Activated B cell treated with CpG ODN at 0.5 μM for 24 hours (primary cell): ENCODE measurements around the gene PHLPP1. TPM values are rescaled to one million over a fixed set of nuclear protein-coding genes. Genes with fewer than 3 reads are reported as not detected.

Source experiments
- ATAC-seq: fragments of 200-7000 bp; cut with Tn5 transposase; one replicate; pipeline ENCODE4 v1.10.0; 2021; ENCODE audit warnings: low read depth, mild to moderate bottlenecking, moderate library complexity
- CTCF ChIA-PET: fragments of 350-600 bp; sonication (Branson Sonifier 250); formaldehyde crosslinking; loops from one replicate; lab custom pipeline; 2021; ENCODE audit warnings: antibody characterized with exemption; lab: Charles Lee
- POLR2A ChIA-PET: fragments of 350-600 bp; sonication (Branson Sonifier 250); formaldehyde crosslinking; loops from one replicate; lab custom pipeline; 2021; ENCODE audit warnings: antibody characterized with exemption; lab: Charles Lee
- DNase-seq: peaks from one replicate; pipeline ENCODE4 v3.0.0; 2022
- H3K27ac Mint-ChIP-seq: one replicate; pipeline ENCODE4 v1.8.0; 2020; ENCODE audit warnings: mixed read lengths
- H3K27me3 Mint-ChIP-seq: one replicate; pipeline ENCODE4 v1.8.0; 2021; ENCODE audit warnings: mixed read lengths
- H3K36me3 Mint-ChIP-seq: one replicate; pipeline ENCODE4 v1.8.0; 2021; ENCODE audit warnings: low read depth, mixed read lengths
- H3K4me1 Mint-ChIP-seq: one replicate; pipeline ENCODE4 v1.8.0; 2021; ENCODE audit warnings: mixed read lengths
- H3K4me3 Mint-ChIP-seq: one replicate; pipeline ENCODE4 v1.8.0; 2020; ENCODE audit warnings: mild to moderate bottlenecking, mixed read lengths
- H3K9me3 Mint-ChIP-seq: one replicate; pipeline ENCODE4 v1.8.0; 2020; ENCODE audit warnings: mixed read lengths
- CTCF ChIP-seq: fragments of 200-600 bp; IDR thresholded peaks from one replicate; pipeline ENCODE4 v1.8.0; 2022; ENCODE audit warnings: antibody characterized with exemption, mild to moderate bottlenecking
- intact Hi-C: fragments of 100-400 bp; cut with micrococcal nuclease; formaldehyde crosslinking; loops from one replicate; pipeline ENCODE4 v1.15.1; 2024
- total RNA-seq: library from RNA; stranded (reverse); gene quantifications from 2 replicates; pipeline ENCODE4 v1.2.3, GENCODE V29; 2022

The PHLPP1 gene
- total RNA-seq, 1 donor from 2014 or later: 16.1 TPM

DNA sequence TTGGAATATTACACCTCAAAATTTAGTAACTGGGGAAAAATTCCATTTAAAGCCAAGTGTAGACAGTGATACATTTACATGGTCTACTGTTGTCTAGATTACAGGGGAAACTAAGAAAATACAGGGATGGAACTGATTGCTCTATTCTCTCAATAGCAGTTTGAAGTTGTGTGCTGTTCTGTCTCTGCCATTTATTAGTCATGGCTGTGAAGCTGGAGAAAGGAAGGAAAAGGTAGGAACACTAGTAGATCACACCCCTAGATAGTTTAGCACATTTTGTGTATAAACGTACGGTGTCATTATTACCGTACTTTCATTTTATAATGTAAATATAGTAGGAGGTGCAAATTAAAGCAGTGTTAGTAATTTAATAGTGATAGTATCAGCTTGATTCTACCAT, 170.5 kb downstream of the PHLPP1 start:
- no peak overlapping the region for H3K4me3 Mint-ChIP-seq
- TF ChIP-seq CTCF: no peak
- H3K4me1 Mint-ChIP-seq: no peaks in the 10 kb centered on the region
- intact Hi-C loops: no loop called here
- ATAC-seq: no peak
- H3K27me3 Mint-ChIP-seq: no peaks in the 10 kb centered on the region
- no peaks in the 10 kb centered on the region for H3K9me3 Mint-ChIP-seq
- ChIA-PET POLR2A (no interaction called here), CTCF (no interaction called here)
- no peak overlapping the region for H3K27ac Mint-ChIP-seq
- H3K36me3 Mint-ChIP-seq: no peaks in the 10 kb centered on the region
- no peak for DNase-seq

DNA sequence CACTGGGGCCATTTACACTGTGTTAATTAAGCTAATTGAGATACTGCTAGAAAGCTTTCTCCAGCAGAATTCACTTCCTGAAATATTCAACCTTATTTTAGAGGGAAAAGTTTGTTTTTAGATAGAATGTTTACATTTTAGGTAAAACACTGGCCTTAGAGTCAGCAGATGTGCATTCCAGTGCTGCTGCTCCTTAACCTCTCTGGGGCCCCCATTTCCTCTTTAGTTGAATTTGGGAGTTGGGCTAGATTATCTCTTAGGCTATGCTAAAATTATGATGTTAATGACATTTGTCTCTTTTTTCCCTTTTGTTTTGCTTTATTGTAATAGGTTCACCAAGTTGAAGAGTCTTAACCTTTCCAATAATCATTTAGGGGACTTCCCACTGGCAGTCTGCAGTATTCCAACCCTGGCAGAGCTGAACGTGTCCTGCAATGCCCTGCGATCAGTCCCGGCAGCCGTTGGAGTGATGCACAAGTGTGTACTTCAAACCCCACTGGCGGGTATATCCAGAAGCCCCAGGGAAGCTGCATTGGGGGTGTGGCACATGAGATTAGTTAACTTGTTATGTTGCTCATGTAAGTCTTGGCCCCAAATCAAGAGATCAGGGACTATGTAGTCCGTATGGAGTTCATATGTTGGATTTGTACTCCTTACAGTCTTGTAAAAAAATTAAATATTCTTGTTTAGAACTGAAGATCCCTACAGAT, 179.5 kb downstream of the PHLPP1 start:
- no peak overlapping the region for H3K27ac Mint-ChIP-seq
- ATAC-seq: no peak

DNA sequence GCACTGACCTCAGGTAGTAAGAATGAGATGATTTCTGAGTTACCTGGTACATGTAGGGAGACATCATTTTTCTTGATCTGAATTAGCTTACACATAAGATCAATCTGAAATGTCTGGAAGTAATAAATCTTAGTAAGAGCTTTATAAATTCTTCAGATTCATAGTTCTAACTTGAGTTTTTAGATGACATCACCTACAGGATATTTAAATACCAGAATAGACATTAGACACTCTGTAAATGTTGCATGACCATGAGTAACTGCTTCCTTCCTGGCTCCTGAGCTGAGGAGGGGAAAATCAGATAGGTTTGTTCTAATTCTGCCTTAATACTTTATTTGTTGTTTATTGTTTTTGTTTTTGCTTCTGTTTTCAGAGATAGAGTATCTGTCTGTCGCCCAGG, 181.8 kb downstream of the PHLPP1 start:
- H3K27me3 Mint-ChIP-seq: no peaks in the 10 kb centered on the region
- H3K4me1 Mint-ChIP-seq: peaks cover 15% of the 10 kb centered on the region
- no peak for TF ChIP-seq CTCF
- CTCF ChIA-PET: no interaction called here
- H3K9me3 Mint-ChIP-seq: no peaks in the 10 kb centered on the region
- H3K36me3 Mint-ChIP-seq: peaks cover 40% of the 10 kb centered on the region
- DNase-seq (no peak), ATAC-seq (no peak)
- no peak overlapping the region for H3K27ac Mint-ChIP-seq
- H3K4me3 Mint-ChIP-seq: no peak overlapping the region
- POLR2A ChIA-PET: no interaction called here
- intact Hi-C loops: no loop called here

More for the DNA sequence above, 179.5 kb downstream of the PHLPP1 start:
- CTCF ChIA-PET: no interaction called here
- Mint-ChIP-seq H3K4me1 (peaks cover 15% of the 10 kb centered on the region), H3K27me3 (no peaks in the 10 kb centered on the region), H3K4me3 (no peak overlapping the region), H3K36me3 (peaks cover 35% of the 10 kb centered on the region), H3K9me3 (no peaks in the 10 kb centered on the region)
- intact Hi-C loops: no loop called here
- TF ChIP-seq CTCF: no peak
- POLR2A ChIA-PET: no interaction called here
- DNase-seq: no peak

DNA sequence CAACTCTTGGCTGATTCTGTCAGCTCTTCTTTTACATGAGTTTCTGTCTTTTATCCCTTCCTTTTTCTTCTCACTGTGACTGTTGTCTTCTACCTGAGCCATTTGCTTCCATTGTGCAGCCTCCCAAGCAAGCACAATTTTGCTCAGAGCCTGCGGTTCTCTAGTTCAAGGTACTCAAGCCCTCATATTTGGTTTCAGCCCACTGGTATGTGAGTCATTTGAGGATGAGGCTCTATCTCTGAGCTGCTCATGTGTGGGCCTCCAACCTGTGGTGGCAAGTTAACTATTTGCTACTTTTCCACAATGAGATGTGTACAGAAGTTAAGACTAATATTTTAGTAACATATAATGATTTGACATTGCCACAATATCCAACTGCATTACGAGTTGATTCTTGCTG, 183.0 kb downstream of the PHLPP1 start:
- Mint-ChIP-seq H3K4me1 (peaks cover 15% of the 10 kb centered on the region), H3K27ac (peak overlapping the region; percentile 57), H3K36me3 (peaks cover 48% of the 10 kb centered on the region), H3K9me3 (no peaks in the 10 kb centered on the region), H3K27me3 (no peaks in the 10 kb centered on the region), H3K4me3 (no peak overlapping the region)
- no peak for TF ChIP-seq CTCF
- ChIA-PET POLR2A (no interaction called here), CTCF (no interaction called here)
- DNase-seq (no peak), ATAC-seq (no peak)
- intact Hi-C loops: no loop called here

GRCh38 chr18:62899534-62899933, 184.2 kb downstream of the PHLPP1 start:
- DNase-seq (no peak), ATAC-seq (no peak)
- Mint-ChIP-seq H3K4me3 (no peak overlapping the region), H3K27me3 (no peaks in the 10 kb centered on the region), H3K27ac (no peak overlapping the region), H3K4me1 (peaks cover 15% of the 10 kb centered on the region), H3K9me3 (no peaks in the 10 kb centered on the region), H3K36me3 (peaks cover 58% of the 10 kb centered on the region)
- ChIA-PET CTCF (no interaction called here), POLR2A (no interaction called here)
- TF ChIP-seq CTCF: no peak
- intact Hi-C loops: no loop called here
